Transverse colon (tissue), 3 donors: ENCODE data around the gene ATL3.

Source experiments
- POLR2A ChIP-seq: fragments of 450-650 bp; IDR thresholded peaks from one replicate; pipeline ENCODE4 v1.6.1; 2016; ENCODE audit warnings: antibody characterized with exemption, mild to moderate bottlenecking, moderate library complexity
- TF ChIP-seq, protein P1 (sequence below), 5 experiments: fragments of 200-600 bp in 3 of 5; fragments of 450-650 bp in 2 of 5; sonication (generic) in 3 of 5; IDR thresholded peaks; 1 replicate in 2 of 5; 2 replicates in 3 of 5; pipeline ENCODE4 v1.5.1; 2016 to 2017; ENCODE audit warnings: antibody characterized with exemption in 5 of 5, inconsistent platforms in 3 of 5, mild to moderate bottlenecking in 2 of 5, moderate library complexity in 1 of 5

DNA sequence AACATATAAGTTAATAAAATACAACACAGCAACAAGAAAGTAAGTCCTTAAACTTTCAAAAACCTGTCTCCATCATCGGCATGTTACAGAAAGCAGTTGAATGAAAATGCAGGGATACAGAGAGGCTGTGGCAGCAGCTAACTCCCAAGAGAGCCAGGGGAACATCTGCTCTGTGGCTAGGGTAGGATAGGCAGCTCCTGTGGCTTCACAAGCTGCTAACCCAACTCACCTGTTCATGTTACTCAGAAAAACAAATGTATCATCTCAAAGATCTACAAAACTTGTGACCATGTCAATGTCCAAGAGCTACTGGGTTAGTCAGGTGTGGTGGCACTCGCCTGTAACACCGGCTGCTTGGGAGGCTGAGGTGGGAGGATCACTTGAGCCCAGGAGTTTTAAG, 41.8 kb downstream of the ATL3 start:
- TF ChIP-seq, protein P1, sequence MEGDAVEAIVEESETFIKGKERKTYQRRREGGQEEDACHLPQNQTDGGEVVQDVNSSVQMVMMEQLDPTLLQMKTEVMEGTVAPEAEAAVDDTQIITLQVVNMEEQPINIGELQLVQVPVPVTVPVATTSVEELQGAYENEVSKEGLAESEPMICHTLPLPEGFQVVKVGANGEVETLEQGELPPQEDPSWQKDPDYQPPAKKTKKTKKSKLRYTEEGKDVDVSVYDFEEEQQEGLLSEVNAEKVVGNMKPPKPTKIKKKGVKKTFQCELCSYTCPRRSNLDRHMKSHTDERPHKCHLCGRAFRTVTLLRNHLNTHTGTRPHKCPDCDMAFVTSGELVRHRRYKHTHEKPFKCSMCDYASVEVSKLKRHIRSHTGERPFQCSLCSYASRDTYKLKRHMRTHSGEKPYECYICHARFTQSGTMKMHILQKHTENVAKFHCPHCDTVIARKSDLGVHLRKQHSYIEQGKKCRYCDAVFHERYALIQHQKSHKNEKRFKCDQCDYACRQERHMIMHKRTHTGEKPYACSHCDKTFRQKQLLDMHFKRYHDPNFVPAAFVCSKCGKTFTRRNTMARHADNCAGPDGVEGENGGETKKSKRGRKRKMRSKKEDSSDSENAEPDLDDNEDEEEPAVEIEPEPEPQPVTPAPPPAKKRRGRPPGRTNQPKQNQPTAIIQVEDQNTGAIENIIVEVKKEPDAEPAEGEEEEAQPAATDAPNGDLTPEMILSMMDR (IDR thresholded peaks at IDR 0.05), result no peak
- no peak for TF ChIP-seq POLR2A
